ENCODE measurements around the gene SMIM24.

- TF ChIP-seq ZNF146 (CRISPR knock-in tag; IDR thresholded peaks at IDR 0.05; ENCODE audit: unreplicated experiment) (no peak), SIN3A (IDR thresholded peaks at IDR 0.05; ENCODE audit: borderline replicate concordance in 2 of 2, control insufficient read depth in 1 of 2, low read depth in 2 of 2, low read length in 2 of 2) (no peak), ZNF696 (CRISPR knock-in tag; conservative IDR thresholded peaks at IDR 0.05) (no peak), EZH2 (IDR thresholded peaks at IDR 0.05; ENCODE audit: borderline replicate concordance, low read depth, low read length) (no peak), NR1H2 (CRISPR knock-in tag; IDR thresholded peaks at IDR 0.05) (no peak), RAD51 (IDR thresholded peaks at IDR 0.05; ENCODE audit: borderline replicate concordance, low read depth) (no peak), NBN (IDR thresholded peaks at IDR 0.05; ENCODE audit: low read depth) (no peak), CBX5 (IDR thresholded peaks at IDR 0.05; ENCODE audit: borderline replicate concordance, low read depth) (no peak), JUN (IDR thresholded peaks at IDR 0.05; ENCODE audit: borderline replicate concordance, low read depth, low read length) (no peak), JUN (CRISPR knock-in tag; IDR thresholded peaks at IDR 0.05; ENCODE audit: borderline replicate concordance) (no peak), ZNF511 (CRISPR knock-in tag; IDR thresholded peaks at IDR 0.05) (no peak)
- TF ChIP-seq, protein P1, sequence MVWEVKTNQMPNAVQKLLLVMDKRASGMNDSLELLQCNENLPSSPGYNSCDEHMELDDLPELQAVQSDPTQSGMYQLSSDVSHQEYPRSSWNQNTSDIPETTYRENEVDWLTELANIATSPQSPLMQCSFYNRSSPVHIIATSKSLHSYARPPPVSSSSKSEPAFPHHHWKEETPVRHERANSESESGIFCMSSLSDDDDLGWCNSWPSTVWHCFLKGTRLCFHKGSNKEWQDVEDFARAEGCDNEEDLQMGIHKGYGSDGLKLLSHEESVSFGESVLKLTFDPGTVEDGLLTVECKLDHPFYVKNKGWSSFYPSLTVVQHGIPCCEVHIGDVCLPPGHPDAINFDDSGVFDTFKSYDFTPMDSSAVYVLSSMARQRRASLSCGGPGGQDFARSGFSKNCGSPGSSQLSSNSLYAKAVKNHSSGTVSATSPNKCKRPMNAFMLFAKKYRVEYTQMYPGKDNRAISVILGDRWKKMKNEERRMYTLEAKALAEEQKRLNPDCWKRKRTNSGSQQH (CRISPR knock-in tag; IDR thresholded peaks at IDR 0.05): no peak
- TF ChIP-seq, protein P2, sequence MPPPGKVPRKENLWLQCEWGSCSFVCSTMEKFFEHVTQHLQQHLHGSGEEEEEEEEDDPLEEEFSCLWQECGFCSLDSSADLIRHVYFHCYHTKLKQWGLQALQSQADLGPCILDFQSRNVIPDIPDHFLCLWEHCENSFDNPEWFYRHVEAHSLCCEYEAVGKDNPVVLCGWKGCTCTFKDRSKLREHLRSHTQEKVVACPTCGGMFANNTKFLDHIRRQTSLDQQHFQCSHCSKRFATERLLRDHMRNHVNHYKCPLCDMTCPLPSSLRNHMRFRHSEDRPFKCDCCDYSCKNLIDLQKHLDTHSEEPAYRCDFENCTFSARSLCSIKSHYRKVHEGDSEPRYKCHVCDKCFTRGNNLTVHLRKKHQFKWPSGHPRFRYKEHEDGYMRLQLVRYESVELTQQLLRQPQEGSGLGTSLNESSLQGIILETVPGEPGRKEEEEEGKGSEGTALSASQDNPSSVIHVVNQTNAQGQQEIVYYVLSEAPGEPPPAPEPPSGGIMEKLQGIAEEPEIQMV (tag; conservative IDR thresholded peaks at IDR 0.05; ENCODE audit: low read depth): no peak
- TF ChIP-seq, protein P3, sequence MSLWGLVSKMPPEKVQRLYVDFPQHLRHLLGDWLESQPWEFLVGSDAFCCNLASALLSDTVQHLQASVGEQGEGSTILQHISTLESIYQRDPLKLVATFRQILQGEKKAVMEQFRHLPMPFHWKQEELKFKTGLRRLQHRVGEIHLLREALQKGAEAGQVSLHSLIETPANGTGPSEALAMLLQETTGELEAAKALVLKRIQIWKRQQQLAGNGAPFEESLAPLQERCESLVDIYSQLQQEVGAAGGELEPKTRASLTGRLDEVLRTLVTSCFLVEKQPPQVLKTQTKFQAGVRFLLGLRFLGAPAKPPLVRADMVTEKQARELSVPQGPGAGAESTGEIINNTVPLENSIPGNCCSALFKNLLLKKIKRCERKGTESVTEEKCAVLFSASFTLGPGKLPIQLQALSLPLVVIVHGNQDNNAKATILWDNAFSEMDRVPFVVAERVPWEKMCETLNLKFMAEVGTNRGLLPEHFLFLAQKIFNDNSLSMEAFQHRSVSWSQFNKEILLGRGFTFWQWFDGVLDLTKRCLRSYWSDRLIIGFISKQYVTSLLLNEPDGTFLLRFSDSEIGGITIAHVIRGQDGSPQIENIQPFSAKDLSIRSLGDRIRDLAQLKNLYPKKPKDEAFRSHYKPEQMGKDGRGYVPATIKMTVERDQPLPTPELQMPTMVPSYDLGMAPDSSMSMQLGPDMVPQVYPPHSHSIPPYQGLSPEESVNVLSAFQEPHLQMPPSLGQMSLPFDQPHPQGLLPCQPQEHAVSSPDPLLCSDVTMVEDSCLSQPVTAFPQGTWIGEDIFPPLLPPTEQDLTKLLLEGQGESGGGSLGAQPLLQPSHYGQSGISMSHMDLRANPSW (CRISPR knock-in tag; IDR thresholded peaks at IDR 0.05): no peak
- TF ChIP-seq, protein P4, sequence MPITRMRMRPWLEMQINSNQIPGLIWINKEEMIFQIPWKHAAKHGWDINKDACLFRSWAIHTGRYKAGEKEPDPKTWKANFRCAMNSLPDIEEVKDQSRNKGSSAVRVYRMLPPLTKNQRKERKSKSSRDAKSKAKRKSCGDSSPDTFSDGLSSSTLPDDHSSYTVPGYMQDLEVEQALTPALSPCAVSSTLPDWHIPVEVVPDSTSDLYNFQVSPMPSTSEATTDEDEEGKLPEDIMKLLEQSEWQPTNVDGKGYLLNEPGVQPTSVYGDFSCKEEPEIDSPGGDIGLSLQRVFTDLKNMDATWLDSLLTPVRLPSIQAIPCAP (CRISPR knock-in tag; IDR thresholded peaks at IDR 0.05; ENCODE audit: borderline replicate concordance): no peak
These were observed 43.9 kb upstream of the SMIM24 start for GRCh38 chr19:3524078-3524842.
